Right lung (tissue), 10 donors: Measurements from ENCODE around the gene MDM4. TPM values are rescaled to one million over a fixed set of nuclear protein-coding genes. Genes with fewer than 3 reads are reported as not detected.
A peak's percentile ranks its signal among the peaks of the same experiment; 100 is the strongest.

Experiments used
- DNase-seq, 2 donors: peaks; one replicate each; pipeline ENCODE4 v3.0.0-alpha.2; 2013
- long read RNA-seq, 8 donors: transcript quantifications; one replicate each; lab custom pipeline, GENCODE V29; 2026
- polyA plus RNA-seq, 5 donors: library from polyadenylated mRNA; unstranded; fragments of 120-200 nt; gene quantifications; one replicate each; pipeline versions ENCODE4 v1.2.1 to v1.2.3, GENCODE V29; 2013; ENCODE audit warnings: inconsistent platforms in 1 of 5, low replicate concordance in 1 of 5; ENCODE audit not compliant: insufficient read length in 5 of 5, insufficient read depth in 1 of 5

The MDM4 gene, protein sequence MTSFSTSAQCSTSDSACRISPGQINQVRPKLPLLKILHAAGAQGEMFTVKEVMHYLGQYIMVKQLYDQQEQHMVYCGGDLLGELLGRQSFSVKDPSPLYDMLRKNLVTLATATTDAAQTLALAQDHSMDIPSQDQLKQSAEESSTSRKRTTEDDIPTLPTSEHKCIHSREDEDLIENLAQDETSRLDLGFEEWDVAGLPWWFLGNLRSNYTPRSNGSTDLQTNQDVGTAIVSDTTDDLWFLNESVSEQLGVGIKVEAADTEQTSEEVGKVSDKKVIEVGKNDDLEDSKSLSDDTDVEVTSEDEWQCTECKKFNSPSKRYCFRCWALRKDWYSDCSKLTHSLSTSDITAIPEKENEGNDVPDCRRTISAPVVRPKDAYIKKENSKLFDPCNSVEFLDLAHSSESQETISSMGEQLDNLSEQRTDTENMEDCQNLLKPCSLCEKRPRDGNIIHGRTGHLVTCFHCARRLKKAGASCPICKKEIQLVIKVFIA
- 10 to 100 TPM; 50.6 to 81.6 (median 56.4) TPM for polyA plus RNA-seq
- long read RNA-seq, donor 1, full-length matches to known transcripts: 5 of 5 reads
- long read RNA-seq, donor 1, partial matches to known transcripts: 0 of 5 reads
- long read RNA-seq, donor 1, other reads (novel, unspliced or antisense): 0 of 5 reads
- long read RNA-seq, donor 2, partial matches to known transcripts: 0 of 1 reads
- long read RNA-seq, donor 2, other reads (novel, unspliced or antisense): 0 of 1 reads
- long read RNA-seq, donor 3, full-length matches to known transcripts: 2 of 2 reads
- long read RNA-seq, donor 3, partial matches to known transcripts: 0 of 2 reads
- long read RNA-seq, donor 3, other reads (novel, unspliced or antisense): 0 of 2 reads
- long read RNA-seq, donor 4, full-length matches to known transcripts: 4 of 23 reads
- long read RNA-seq, donor 4, partial matches to known transcripts: 19 of 23 reads
- long read RNA-seq, donor 4, other reads (novel, unspliced or antisense): 0 of 23 reads
- long read RNA-seq, donor 5, full-length matches to known transcripts: 5 of 14 reads
- long read RNA-seq, donor 5, partial matches to known transcripts: 9 of 14 reads
- long read RNA-seq, donor 5, other reads (novel, unspliced or antisense): 0 of 14 reads
- long read RNA-seq, donor 6, full-length matches to known transcripts: 8 of 8 reads
- long read RNA-seq, donor 6, partial matches to known transcripts: 0 of 8 reads
- long read RNA-seq, donor 6, other reads (novel, unspliced or antisense): 0 of 8 reads
- long read RNA-seq, donor 7, full-length matches to known transcripts: 1 of 1 reads
- long read RNA-seq, donor 7, partial matches to known transcripts: 0 of 1 reads
- long read RNA-seq, donor 7, other reads (novel, unspliced or antisense): 0 of 1 reads
- long read RNA-seq, donor 8: 0 reads

DNA sequence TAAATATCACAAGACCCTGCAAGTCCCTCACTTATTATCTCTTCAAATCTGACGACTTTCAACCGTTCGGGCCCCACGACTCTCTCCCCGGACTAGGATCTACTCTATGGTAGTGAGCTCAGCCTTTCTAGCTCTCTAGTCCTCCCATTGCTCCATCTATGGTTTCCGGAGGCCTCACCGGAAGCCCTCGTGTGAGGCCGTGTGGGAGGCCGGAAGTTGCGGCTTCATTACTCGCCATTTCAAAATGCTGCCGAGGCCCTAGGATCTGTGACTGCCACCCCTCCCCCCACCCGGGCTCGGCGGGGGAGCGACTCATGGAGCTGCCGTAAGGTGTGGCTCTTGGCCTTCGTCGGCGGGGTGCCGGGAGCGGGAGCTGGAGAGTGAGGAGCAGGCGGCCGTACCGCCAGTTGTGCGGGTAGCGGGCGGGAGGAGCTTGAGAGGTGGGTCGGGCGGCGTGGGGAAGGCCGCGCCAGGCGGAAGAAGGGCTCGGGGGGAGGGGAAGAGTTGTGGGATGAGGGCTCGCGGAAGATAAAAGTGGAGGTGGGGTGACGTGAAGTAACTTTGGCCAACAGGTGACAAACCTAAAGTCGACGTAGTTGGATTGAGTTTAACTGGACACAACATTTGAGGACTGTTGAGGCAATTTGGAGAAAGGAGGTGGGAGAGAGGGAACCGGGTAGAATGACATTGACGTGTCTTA is at the start of gene MDM4:
Gene MDM4 (plus strand): TSS at position 227 of the 700 bp plus-strand sequence. CDS start 9,113 bp downstream, outside the sequence.
- DNase-seq: peak; percentile 95 to 96

DNA sequence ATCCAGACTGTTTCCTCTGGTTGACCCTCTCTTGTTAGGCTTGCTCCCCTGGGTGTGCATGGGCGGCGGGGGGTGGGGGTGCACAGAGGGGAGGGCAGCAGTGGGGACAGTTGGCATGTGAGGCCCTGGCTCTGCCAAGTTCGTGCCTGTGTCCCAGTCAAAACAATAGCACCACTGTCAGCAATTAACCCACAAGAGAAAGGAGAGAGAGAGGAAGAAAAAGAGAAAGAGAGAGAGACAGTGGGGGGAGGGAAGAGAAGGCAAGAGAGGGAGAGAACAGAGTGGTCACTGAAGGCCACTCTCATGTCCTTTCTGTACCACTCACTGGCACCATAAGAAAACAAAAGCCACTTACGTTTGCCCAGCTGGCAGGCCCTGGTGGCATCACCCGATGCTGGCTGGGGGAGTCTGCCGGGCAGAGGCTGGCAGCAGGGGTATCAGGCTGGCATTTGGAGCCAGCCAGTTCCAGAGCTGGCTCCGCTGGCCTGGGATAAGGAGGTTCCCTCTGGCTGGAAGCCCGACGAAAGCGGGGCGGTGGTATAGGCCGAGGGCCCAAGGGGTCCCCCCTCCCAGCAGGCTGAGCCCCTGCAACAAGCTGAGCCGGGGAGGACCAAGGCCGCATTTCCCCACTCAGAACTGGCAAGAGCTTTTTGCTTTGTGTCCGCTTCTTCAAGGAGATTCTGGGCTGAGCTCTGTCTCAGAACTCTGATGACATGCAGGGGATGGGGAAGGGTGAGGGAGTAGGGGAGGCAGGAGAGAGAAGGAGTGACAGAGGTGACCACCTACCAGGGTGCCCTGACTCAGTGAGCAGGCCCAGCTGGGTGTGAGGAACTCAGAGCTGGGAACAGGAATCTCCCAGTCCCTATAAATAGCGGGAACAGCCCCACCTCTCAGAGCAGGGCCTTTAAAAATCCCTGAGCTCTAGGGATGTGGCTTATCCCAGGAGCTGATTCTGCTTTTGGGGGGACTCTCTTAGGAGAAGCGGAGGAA is 49.5 kb upstream of the MDM4 start:
- DNase-seq: no peak

DNA sequence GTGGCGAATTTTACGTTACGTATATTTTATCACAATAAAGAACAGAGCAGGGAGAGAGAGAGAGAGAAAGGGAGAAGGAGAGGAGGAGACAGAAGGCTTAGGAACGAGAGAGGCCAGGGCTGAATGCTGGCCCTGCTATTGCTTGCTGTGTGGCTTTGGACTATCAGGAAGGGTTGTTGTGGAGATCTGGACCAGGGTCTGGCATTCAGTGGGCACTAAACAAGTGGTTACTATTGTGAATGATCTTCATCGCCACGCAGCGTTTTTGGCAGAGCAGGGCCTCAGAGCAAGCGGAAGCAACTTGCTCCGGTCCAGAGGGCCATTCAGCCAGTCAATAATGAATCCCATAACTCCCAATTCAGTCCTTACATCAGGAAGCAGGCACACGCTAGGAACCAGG is 48.0 kb upstream of the MDM4 start:
- no peak for DNase-seq

DNA sequence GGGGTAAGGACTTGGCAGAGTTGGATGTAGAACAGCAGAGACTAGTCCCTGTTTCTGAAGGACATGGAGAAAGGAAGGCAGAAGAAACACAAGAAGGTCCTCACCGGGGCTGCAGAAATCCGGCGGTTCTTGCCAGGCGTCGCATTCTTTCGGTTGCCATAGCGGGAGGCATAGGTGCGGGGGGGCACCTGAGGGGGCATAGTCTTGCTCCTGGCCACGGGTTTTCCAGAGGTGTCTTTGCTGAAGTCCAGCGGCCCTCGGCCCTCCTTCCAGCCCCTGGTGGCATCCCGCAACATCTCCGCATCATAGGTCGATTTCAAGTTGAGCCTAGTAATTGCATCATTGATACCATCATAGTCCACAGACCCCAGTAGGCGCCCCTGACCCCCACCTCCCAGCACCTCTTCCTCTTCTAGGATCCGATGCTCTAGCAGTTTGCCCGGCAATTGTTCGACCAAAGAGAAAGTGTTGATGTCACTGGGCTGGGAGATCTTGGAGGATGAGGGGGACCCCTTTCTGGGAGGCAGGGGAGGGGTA is 47.4 kb upstream of the MDM4 start:
- DNase-seq: no peak

DNA sequence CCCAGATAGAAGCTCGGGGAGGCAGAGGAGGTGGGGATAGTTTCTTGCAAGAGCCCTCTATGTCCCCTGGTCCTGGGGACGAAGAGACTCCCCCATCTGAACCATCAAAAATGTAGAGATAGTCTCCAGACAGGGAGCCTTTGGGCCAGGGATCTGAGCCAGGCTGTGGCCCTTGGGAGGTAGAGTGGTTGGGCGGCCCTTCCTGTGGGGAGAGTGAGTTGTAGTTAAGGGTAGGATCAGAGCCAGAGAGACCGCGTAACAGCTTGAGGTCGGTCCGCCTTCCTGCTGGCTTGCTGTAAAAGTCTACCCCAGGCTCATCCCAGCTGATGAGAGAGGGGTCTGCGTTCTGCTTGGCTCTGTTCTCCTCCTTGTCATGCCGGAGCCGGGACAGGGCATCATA is 46.9 kb upstream of the MDM4 start:
- no peak for DNase-seq

DNA sequence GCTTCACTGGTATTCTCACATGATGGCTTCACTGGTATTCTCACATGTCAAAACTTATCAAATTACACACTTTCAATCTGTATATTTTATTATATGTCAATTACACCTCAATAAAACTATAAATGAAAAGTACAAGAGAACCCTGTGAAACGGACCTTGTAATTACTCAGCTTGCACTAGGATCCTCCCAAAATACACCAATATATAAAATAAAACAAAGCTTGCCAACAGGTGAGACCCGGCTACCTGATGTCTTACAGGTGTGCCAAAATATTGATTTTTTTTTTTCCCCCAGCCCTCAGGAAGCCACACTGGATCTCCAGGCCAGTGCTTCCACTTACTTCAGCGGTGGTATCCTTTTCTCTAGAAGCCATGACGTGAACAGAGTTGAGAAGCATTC is 44.5 kb upstream of the MDM4 start:
- DNase-seq: no peak

DNA sequence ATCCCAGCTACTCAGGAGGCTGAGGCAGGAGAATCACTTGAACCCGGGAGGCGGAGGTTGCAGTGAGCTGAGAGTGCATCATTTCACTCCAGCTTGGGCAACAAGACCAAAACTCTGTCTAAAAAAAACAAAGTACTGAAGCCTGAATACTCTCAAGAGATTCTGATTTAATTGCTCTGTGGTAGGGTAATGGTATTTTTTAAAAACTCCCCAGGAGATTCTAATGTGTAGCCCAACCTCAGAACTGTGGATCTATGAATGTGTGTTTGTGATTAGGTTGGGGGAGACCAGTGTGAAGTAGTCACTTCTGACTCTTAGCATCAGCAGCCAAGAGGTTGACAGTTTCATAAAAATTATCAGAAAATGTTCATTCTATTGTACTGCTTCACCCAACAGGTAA is 43.5 kb upstream of the MDM4 start:
- DNase-seq: no peak

DNA sequence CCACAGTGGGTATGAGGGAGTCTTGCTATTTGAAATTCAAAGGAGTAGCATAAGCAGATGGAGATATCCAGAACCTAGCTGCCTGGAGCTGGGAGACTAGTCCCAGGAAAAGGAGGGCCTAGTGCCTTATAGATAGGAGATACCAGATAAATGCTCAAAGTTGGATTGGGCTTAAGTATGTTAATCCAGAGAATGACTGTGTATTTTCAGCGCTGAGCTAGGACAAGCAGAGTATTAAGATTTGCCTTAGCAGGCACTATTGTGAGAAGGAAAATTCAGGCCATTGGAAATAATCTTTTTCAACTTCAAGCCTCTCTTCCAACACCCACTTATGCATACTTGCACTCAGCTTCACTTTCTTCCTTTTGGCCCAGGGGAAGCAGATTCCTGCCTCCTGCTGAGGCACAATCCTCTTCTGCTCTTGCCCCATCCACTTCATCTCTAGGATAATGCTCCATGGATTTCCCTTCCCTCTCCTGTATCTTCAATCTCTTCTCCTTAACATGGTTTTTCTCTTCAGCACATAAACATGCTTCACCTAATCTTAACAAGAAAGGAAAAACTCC is 42.7 kb upstream of the MDM4 start:
- DNase-seq: no peak

DNA sequence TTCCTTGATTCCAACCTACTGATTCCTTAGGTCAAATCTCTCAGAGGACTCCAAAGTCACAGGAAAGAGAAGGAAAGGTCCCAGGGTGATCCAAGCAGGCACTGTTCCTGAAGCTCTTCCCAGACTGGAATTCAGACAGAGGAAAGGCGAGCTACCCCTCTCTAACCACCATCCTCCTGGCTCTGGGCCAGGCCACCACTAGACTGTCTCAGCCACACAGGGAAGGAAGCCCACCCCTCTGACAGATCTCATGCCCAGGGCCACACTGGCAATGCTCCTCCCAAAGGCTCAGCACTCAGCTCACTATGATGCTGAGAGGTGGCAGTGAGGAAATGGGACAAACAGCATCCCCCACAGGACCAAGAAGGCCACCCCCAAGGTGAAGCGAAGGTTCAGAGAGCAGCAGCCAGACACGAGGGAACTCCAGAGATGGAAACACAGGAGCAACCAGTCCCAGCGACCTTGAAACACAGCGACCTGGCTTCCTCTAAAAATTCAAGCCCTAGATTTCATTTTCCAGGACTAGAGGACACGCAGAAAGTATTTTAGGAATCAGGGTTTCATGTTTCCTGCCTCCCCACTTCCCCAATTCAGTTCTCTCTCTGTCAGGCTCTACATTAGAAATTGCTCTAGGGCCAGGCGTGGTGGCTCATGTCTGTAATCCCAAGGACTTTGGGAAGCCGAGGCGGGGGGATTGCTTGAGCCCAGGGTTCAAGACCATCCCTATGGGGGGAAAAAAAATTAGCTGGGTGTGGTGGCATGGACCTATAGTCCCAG is 40.4 kb upstream of the MDM4 start:
- no peak for DNase-seq

DNA sequence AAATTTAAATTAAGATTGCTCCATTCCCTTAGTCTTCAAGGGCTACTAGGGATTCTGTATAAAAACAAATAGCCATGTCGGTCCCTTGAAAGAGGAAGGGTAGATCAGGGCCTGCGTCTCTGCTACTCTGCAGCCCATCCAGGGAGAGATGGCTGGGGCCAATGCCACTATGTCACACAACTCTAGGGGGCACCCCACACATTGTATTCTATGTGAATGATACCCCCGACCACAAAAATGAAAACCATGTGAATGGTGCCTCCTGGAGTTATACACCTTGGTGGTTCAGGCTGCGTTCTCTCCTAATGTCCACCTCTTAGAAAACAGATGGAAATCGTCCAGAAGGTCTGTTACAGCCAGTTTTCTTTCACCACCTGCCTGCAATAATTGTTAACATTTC is 39.6 kb upstream of the MDM4 start:
- no peak for DNase-seq

DNA sequence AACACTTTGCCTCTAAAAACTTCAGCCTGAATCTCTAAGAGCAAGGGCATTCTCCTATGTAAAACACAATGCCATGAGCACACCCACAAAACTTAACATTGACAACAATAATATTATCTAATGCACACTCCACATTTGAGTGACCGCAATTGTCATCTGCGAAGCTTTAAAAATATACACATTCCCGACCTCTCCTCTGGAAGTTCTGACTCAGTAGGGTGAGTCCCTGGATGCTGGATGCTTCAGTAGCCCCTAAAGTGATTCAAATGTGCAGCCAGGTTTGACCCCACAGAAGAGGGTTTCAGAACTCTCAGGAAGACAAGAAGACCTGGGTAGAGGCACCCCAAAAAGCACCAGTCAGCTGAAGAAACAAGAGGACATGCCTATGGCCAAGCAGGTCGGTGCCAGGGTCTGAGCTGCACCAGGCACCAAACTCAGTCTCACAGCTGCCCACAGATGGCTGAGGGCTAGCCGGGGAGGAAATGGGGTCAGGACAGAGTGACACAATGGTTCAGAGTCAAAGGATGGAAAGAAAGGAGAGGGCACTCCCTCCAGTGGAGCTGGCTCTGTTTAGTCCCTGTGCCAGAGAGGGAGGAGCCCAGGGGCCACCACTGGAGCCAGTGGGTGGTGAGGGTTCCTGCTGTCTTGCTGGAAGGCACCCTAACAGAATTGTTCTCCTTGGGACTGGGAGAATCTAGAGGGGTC is 39.0 kb upstream of the MDM4 start:
- no peak for DNase-seq

DNA sequence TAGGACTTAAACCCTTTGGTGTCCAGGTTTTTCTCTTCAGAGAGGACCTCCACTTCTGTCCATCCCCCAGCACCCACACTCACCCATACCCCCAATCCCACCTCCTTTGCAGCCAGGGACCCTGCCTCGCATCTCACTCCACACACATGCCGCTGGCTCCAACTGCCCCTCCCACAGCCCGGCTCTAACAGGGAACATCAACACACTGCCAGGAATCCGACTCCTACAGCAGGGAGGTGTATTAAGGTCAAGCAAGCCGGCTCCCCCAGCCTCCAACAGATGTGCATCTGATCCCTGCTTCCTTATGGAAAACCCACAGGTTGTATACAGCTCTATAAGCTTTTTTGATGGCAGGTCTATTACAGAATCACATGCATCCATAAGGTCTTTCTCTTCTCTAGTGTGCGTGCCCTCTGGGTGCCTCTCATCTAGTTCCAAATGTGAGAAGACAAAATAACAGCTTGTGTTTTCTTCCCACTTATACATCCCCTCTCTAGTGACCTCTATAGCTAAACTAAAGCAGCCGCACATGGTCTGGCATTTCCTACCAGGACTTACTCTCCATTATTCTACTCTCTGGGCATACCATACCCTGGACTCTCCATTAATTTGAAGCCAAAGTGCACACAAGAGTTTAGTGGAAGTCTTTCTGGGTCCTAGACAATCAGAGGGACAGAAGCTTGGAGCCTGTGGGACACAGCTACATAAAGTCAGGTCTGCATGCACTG is 37.9 kb upstream of the MDM4 start:
- no peak for DNase-seq

DNA sequence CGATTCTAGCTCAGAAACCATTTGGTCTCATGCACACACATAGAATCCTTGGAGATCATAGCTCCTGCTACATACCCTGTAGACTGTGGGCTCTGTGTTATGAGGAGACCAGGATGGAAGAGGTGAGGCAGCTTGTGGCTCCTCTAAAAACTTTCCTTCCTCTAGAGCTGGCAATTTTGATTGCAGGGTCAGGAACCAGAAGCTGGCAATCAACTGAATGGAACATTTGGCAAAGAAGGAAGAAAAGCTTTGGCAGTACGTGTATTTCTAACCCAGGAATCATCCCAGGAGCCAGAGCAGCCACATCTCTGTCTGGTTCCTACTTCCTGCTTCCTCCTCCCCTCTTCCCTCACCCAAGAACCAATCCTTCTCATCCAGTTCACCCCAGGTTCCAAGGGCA is 37.3 kb upstream of the MDM4 start:
- DNase-seq: no peak

DNA sequence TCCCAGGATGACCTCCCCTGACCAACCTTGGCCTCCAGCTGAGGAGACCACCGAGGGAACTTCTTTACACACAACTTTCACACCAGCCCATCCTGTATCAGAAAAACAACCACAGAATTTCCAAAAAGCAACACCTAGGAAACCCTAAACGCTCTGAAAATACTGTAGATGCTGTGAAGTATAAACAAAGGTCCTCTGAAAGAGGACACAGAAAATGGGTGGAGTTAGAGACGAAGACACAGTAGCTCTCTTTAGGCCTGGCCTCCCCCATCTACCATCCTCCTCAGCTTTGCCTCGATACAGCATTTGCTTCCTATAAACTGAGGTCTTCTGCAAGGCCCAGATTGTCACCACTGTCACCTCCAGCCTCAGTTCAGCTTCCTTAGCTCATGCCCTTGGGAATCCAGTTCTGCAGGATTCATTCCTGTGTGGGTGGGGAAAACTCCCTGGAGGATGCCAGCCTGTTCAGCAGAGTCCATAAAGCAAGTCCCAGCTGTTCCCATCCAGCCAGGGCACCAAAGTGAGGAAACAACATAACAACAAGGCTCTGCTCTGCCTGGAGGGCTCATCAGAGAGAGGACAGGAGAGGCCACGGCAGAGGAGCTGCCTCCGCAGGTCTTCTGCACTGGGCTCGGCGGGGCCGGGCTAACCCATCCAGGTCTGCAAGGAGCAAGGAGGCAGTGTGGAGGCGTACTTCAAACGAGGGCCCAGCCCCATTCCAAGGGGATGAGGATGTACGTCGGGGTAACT is 36.6 kb upstream of the MDM4 start:
- DNase-seq: no peak

DNA sequence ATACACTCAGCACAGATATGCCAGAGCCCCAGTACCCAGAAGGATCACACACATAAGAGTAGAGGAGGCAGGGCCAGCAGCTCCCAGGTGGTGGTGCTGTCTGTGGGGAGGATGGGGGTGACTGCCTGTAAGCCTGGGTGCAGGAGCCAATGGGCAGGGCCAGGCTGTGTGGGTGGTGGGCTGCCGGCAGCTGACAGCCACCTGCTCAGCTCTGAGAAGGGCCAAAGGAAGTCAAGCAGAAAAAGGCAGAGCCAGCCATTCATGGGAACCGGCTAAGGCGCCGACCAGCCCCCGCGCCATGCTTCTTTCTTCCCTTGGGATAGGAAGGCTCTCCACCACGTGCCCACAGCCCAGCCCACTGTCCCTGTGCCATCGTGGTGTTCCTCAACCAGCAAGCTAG is 35.7 kb upstream of the MDM4 start:
- DNase-seq: no peak

DNA sequence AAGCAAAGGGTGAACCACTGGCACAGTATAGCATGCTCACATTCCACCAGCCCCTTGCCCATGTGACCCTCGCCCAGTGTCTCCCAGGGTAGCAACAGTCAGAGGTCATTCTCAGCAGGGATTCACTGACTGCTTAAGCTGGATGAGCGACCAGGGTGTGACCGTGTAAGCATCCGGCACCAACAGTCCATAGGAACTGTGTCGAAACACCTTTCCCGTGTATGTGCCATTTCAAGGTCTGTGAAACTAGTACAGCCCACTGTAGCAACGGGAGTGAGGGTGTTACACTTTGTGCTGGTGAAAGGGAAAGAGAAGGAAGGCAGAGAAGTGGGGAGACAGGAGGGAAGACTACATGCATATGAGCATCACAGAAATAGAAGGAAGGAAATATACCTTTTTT is 32.4 kb upstream of the MDM4 start:
- no peak for DNase-seq
